GM18907 (cell line): Measurements from ENCODE around the gene DIS3L.
A peak's percentile ranks its signal among the peaks of the same experiment; 100 is the strongest.
"Not testable (repeated sequence)": the region's sequence is repeated elsewhere in the genome, so short reads cannot be mapped to it uniquely, and the experiment has no call there.

Experiments used
- ATAC-seq: cut with Tn5 transposase; IDR thresholded peaks from one replicate; pipeline ENCODE4 v1.9.1; 2021; ENCODE audit warnings: mild to moderate bottlenecking, moderate library complexity; ENCODE audit not compliant: unreplicated experiment

Gene DIS3L

DNA sequence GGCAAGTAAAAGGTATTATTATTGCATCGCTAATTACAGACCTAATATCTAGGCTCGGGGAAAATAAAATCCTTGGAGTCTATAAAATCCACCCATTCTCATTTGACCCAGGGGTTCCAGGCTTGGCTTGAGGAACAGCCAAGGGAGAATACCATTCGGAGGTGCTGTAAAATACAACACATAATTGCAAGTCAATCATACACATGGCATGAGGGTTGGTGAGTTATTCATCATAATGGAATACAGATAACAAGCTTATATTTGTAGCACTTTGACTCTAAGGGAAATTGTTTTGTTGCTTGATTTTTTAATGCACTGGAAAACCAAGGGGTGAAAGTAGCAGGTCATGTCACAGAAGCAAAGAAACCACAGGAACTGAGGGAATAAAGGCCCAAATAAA, 16.8 kb upstream of the DIS3L start:
- no peak for ATAC-seq

DNA sequence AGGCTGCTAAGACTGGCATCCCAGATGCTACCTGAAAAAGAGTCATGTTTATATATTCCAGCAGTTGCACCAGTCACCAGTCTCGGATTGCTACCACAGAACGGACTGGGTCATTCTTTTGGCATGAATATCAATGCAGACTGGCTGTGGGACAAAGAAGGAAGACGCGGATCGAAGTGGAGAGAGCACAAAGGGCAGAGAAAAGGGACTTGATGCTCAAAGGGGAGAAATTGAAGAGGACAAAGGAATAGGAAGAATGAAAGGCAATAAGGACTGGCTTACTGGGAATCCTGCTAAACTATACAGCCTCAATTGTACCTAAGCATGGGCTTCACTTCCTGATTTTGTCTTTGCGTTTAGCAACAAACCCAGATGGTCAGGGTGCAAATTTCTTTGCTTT, 15.3 kb upstream of the DIS3L start:
- ATAC-seq, result no peak

DNA sequence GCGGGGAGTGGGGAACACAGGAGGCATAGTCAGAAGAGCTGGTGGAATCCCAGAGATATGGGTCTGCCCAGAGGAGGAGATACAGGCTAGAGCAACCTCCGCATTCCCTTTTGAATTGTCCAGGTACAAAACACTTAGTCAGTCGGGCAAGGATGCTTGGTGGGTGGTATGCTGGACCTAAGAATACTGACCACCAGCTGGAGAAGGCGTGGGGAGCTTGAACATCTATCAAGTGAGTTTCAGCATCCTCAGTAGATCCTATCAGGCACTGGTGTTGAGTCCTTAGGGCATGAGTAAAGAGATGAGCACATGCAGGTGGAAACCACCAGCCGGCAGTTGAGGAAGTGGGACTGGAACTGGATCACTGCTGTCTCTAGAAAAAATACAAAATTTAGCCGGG, 14.7 kb upstream of the DIS3L start:
- no peak for ATAC-seq

DNA sequence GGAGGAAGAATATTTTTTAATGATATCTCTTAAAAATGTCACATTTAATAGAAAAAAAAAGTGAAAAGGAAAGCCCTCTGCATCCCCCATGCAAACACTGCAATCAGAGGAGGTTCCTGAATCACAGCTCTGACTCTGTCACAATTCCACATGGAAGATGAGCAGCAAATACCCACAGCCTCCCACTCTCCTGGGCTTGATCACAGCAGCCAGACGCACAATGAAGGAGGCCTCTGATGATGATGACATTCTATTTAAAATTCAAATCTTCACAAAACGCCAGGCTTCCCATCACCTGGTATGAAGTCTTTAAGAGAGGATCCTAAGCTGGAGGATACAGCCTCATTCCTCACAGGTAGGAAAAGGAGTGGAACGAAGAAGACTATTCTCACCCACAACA, 9.1 kb upstream of the DIS3L start:
- ATAC-seq, result no peak

DNA sequence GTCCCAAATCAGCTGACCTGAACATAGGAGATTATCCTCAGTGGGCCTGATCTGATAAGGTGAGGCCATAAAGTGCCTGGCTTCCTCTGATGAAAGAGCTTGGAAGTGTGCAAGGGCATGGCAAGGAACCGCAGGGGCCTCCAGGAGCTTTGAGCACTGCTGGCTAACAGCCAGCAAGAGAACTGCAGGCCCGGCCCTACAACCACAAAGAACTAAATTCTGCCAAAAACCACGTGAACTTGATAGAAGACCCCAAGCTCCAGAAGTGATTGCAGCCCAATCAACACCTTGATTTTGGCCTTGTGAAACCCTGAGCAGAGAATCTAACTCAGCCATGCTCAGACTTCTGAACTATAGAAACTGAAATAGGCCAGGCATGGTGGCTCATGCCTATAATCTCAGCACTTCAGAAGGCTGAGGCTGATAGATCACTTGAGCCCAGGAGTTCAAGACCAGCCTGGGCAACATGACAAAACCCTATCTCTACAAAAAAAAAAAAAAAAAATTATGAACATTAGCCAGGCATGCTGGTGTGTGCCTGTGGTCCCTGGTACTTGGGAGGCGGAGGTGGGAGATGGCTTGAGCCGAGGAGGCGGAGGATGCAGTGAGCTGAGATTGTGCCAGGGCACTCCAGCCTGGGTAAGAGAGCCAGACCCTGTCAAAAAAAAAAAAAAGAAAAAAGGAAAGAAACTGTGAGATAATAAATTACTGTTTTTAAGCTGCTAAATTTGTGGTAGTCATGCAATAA, 7.7 kb upstream of the DIS3L start:
- ATAC-seq, result no peak

DNA sequence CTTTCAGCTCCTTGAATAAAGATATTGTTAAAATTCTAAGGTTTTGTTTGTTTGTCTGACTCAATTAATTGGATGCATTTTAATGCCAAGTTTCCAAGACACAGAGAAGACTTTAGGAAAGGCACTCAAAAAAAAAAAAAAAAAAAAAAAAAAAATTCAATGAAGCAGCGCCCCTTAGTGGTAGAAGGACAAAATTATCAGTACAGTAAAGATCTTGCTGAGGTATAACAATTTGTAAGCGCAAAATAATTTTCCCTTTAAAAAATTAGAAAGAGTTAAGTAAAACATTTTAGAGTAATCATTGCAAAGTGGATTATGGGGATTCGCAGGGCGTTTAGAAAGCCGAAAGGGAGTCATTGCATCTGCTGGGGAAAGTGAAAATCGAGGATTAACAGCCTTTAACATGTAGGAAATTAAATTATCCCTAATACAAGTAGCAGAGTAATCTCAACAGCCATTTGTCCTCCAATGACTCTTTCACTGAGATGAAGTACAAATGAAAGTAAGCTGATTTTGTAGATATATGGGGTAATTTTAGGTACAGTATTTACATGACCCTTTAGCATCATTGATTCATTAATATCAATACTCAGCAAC, 5.8 kb upstream of the DIS3L start:
- no peak for ATAC-seq

DNA sequence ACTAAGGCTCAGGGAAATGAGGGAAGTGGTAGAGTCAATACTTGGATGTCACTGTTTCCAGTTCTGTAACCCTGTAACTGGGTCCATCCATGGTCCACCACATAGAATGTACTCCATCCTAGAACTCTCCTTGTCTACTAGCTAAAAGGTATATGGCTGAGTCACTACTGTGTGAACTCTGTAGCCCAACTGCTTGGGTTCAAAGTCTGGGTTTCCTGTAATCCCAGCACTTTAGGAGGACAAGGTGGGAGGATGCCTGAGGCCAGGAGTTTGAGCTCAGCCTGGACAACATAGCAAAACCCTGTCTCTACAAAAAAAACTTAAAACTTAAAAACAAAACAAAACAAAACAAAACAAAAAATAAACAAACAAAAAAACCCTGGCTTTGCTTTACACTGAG, 5.3 kb upstream of the DIS3L start:
- ATAC-seq, result no peak

DNA sequence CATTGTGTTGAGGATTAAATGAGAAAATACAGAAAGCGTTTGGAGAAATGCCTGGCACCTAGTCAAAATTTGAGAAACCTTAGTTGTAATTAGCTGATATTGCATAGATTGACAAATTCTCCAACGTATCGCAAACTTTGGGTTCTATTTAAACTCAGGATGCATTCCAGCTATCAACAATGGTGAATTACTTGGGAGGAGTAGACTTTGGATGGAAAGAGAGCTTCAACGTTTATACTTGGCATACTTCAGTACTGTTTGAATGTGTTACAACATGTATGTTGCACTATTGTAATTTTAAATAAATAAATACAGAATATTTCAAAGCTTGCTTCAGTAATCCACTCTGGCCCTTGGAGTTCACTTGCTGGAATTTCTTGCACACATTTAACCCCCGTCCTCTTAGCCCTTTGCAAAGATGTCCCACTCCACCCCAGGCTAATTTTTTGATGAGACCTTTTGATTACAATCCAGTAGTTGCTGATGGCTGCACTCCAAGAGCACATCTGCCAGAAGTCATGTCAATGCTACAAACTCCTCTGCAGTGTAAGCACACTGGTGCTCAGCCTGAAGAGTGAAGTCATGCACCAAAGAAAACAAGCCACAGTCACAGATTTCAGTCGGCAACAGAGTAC, 4.7 kb upstream of the DIS3L start:
- no peak for ATAC-seq

DNA sequence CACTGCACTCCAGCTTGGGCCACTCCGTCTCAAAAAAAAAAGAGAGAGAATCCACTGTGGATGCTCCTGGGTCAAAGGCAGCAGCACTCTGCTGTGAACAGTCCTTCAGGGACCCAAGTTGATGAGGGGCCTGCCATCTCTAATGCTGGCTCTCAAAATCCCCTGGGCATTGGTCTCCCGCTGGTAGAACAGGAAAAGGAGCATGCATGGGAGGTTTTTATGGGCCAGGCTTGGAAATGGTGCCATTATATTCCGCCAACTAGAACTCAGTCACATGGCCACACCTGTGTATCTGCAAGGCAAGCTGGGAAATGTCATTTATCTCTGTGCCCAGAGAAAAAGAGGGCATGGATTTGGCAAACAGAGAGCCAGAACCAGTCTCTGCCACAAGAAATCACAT, 3.4 kb upstream of the DIS3L start:
- no peak for ATAC-seq

DNA sequence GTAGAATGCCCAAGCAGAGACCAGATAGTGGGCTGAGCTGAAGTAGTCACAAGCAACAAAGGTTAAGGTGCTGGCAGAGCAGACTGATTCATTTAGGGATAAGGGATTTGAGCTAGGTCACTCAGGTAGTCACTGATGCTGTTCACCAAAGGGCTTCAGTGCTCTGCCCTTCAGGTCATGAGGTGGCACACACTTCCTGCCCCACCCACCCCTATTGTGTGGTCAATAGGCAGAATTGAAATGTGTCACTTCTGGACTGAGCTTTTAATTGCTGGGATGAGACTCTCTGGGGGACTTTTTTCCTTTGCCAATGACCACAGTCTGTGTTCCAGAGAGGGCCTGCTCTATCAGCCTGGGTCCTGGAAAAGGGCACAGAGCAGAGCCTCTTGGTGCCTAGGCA, 2.9 kb upstream of the DIS3L start:
- ATAC-seq, result no peak

DNA sequence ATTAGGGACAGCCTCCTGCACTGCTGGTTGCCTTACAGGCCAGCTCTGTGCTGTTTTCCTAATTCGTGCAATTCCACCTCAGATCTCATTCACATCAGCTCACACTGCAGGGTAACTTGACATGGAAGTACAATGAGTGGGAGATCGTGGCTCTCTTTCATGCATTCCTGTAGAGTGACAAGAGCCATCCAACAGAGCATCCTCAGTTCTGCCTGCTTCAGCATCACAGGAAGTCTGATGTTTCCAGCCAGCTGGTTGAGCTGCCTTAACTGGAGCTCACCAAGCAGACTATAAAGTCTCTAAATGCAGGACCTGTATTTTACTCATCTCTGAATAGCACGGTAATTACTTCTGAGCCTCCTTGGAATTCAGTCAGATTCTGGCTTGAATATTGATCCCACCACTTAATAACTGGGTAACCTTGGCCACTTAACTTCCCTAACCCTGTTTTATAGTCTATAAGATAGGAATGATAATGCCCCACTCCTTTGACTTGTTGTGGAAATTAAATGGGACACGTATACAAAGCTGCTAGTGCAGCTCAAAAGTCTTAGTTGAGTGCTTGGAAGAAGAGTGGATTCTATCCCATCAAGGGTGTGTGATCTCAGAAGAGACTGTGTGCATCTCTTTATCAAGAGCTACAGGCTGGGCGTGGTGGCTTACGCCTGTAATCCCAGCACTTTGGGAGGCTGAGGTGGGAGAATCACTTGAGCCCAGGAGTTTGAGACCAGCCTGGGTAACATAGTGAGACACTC, 1.4 kb upstream of the DIS3L start:
- ATAC-seq, result no peak

DNA sequence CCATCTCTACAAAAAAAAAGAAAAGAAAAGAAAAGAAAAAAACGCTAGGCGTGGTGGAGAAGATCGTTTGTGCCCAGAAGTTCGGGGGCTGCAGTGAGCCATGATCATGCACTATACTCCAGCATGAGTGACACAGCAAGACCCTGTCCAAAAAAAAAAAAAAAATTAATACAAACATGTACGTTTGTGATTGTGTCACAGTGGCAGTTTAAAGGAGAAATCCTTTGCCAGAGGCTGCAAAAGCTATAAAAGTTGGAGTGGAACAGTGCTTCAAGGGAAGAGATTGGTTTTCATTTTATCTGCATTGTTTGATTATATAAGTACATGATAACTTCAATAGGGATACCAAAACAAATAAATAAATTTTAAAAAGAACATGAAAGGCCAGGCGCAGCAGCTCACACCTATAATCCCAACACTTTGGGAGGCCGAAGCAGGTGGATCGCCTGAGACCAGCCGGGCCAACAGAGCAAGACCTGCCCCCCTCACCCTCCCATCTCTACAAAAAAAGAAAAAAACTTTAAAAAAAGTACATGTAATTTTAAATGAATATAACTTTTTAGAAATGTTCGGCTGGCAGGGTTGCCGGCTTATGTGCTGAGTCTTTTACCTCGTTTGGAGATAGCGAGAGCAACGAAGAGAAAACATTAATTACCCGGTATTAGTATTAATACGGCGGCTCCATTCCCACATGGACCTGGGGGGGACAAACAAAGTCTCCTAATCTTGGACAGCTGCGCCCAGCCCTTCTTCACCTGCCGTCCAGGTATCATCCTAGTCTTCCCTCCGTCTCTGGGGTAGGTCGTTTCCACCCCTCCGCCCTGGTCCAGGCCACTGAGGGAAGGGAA, 573 bp upstream of the DIS3L start:
- ATAC-seq, result no peak

DNA sequence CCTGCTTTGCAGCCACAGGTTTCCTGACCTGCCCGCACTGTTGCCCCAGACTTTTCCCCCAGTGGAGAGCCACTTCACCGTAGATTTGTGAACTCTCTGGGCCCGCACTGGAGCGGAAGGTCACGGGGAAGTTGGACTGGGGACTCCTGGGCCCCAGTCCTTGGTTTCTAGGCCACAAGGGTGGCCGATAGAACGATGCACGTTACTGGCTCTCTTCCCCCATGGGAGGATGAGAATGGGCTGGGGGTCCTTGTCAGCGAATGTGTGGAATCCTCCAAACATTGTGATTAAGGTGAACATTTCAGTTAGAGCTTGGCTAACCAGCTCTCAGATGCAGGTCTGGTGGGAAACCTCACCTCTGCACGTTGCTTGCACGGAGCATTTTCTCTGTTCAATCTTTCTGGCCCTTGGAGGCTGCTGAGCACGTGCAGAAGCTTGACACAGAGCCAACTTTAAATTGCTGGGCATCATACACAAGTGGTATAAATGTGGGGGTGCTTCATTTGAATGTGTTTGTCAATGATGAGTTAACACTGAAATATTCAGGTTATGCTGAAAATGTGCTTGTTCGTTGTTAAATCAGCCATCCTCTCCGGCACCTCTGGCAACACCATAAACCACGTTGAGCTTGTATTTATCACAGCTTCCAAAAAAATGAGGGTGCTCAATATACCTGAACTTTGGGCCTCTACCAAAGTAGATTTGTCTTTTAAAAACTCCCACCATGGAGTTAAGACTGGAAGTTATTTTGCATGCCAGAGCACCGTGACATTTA, 976 bp downstream of the DIS3L start:
- ATAC-seq, result peak; percentile 19

DNA sequence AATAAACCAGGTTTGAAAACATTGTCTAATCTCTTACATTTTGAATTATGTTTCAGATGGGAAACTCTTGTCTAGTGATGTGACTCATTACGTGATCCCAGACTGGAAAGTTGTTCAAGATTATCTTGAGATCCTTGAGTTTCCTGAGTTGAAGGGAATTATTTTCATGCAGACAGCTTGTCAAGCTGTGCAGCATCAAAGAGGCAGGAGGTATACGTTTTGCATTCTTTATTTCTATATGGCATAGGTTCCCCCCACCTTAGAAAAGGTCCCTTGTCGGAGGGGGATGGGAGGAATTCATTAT, 1.5 kb downstream of the DIS3L start:
- ATAC-seq, result no peak

DNA sequence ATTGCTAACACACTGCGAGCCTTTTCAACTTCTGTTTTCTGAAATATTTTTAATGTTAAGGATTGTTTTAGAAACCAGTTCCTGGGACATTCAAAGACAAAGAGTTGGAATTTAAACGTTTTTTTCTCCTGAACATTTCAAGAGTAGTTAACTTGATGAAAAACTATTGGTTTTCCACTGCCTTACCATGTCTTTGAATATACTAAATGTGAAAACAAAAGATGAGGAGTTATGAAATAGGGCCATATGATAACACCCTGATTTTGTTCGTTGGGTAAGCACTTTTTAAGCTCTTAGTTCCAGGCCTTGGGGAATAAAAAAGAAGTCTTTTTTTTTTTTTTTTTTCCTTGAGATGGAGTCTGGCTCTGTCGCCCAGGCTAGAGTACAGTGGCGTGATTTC, 2.8 kb downstream of the DIS3L start:
- ATAC-seq, result no peak

DNA sequence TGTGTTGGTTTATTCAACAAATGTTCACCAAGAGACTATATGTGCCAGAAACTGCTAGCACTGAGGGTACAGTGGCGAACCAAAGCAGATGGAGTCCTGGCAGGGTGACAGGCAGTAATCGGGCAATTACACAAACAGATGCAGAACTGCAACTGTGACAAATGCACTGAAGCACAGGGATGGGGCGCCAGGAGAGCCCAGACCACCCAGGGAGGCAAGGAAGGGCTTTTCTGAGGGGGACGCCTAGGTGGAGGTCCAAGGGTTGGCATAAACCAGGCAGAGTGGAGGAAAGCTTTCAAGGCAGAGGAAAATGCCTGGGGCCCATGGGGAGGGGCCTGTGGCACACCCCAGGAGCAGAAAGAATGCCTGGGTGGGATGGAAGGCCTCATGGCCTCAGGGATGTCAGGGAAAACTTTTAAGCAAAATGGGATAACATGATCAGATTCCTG, 5.5 kb downstream of the DIS3L start:
- ATAC-seq, result no peak

DNA sequence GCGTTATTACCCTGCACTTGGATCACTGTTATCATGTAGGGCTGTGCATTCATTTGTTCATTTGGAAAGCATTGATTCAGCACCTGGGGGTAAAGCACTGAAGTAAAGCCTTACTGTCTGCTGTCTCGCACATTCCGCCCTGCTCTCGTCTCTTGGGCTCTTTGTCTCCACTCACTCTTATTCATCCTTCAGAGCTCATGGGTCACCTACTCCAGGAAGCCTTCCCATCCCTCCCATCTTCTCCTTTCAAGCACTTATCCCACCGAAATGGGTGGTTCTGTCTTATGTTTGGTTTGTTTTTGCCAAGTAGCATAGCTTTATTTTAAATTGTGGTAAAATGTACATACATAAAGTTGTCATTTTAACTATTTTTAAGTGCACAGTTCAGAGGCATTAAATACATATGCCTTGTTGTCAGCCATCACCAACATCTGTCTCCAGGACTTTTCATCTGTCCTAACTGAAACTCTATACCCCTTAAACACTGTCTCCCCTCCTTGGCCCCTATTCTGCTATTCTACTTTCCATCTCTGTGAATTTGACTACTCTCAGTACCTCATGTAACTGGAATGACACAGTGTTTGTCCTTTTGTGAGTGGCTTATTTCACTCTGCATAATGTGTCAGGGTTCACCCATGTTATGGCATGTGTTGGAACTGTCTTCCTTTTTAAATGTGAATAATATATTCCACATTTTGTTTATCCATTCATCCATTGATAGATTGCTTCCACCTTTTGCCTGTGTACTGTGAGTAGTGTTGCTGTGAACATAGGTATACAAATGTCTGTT, 9.3 kb downstream of the DIS3L start:
- no peak for ATAC-seq

DNA sequence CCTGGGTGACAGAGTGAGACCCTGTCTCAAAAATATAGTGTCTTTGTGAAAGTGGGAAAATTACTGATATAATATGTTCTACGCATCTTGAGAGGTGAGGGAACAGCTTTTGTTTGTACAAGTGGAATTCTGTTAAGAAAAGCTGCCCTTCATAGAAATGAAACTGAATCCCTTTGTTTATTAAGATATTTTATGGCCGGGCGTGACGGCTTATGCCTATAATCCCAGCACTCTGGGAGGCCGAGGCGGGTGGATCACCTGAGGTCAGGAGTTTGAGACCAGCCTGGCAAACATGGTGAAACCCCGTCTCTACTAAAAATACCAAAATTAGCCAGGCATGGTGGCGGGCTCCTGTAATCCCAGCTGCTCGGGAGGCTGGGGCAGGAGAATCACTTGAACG, 11.1 kb downstream of the DIS3L start:
- ATAC-seq, result not testable (repeated sequence)

DNA sequence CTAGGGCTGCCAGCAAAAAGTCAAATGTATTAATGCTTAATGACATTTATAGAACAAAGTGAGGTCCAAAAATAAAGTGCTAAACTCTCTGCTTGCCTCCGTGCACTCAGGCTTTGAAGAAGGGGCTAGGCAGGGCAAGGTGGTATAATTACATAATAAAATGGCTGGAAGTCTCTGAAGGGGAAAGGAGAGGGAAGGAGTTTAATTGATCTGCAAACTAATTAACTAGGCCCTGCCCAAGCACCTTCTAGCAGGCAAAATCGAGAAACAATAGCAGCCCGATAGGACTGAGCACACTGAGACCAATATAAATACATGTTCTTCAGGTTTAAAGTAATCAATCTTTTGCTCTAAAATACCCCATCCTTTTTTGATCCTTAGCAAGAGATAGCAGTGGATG, 13.0 kb downstream of the DIS3L start:
- ATAC-seq, result no peak
